HCT116 (cell line): ENCODE results near the gene HSF2BP. TPM values are rescaled to one million over a fixed set of nuclear protein-coding genes. Genes with fewer than 3 reads are reported as not detected.

ENCODE experiments used
- ATAC-seq: fragments of 200-7000 bp; cut with Tn5 transposase; 2 replicates; pipeline ENCODE4 v1.9.1; 2020; ENCODE audit warnings: mild to moderate bottlenecking, moderate library complexity
- BruUV-seq: library from RNA; stranded (reverse); fragments of 400-500 nt; replicated peaks from 2 replicates; lab custom pipeline; 2021; lab: Mats Ljungman, UMichigan
- CTCF ChIA-PET: fragments of 300-600 bp; sonication (Branson Sonifier 250); formaldehyde crosslinking; loops from one replicate; lab custom pipeline; 2021; ENCODE audit warnings: antibody characterized with exemption; lab: Charles Lee
- POLR2A ChIA-PET: fragments of 300-600, 350-600 bp; sonication (Branson Sonifier 250); formaldehyde crosslinking; loops from one replicate; lab custom pipeline; 2021; ENCODE audit warnings: antibody characterized with exemption; lab: Charles Lee
- RAD21 ChIA-PET, 2 experiments: fragments of 300-600 bp; sonication (Branson Sonifier 250); formaldehyde crosslinking; loops; one replicate each; lab custom pipeline; 2023; ENCODE audit warnings: low total read pairs in 2 of 2; ENCODE audit not compliant: uncharacterized antibody in 2 of 2, unreplicated experiment in 2 of 2, low non-redundant PET in 1 of 2; lab: Charles Lee
- DNase-seq: peaks from one replicate; pipeline ENCODE4 v3.0.0-alpha.2; 2010; ENCODE audit warnings: low read depth, low spot score
- H2AFZ ChIP-seq: fragments of 200-600 bp; shearing (Covaris generic), sonication (generic); 2 replicates; pipeline ENCODE4 v1.6.1; 2017; ENCODE audit warnings: low read depth, mixed run types, mixed read lengths, antibody characterized with exemption, low read length; ENCODE audit not compliant: poor library complexity, severe bottlenecking
- H3K27ac ChIP-seq: 2 replicates; pipeline ENCODE4 v1.5.1; 2012; ENCODE audit warnings: low read depth, low read length
- H3K27me3 ChIP-seq: fragments of 200-600 bp; sonication (generic); 2 replicates; pipeline ENCODE4 v1.6.1; 2016; ENCODE audit warnings: mixed run types, low read length, mixed read lengths; ENCODE audit not compliant: insufficient read depth
- H3K36me3 ChIP-seq, 2 experiments: fragments of 200-500 bp in 1 of 2; fragments of 200-600 bp in 1 of 2; sonication (Bioruptor generic) in 1 of 2; sonication (generic) in 1 of 2; 2 replicates each; pipeline versions ENCODE4 v1.5.1 to v1.6.1; 2014 to 2016; ENCODE audit warnings: low read length in 2 of 2, inconsistent platforms in 1 of 2, mixed read lengths in 1 of 2, mixed run types in 1 of 2; ENCODE audit not compliant: insufficient read depth in 2 of 2, control insufficient read depth in 1 of 2
- H3K4me1 ChIP-seq, 2 experiments: fragments of 200-600 bp in 1 of 2; sonication (generic) in 1 of 2; 2 replicates each; pipeline versions ENCODE4 v1.5.1 to v1.6.1; 2012 to 2017; ENCODE audit warnings: low read length in 2 of 2, inconsistent platforms in 1 of 2, mild to moderate bottlenecking in 1 of 2, mixed read lengths in 1 of 2, mixed run types in 1 of 2, moderate library complexity in 1 of 2; ENCODE audit not compliant: insufficient read depth in 2 of 2, control insufficient read depth in 1 of 2
- H3K4me2 ChIP-seq: fragments of 200-600 bp; sonication (generic); 2 replicates; pipeline ENCODE4 v1.6.1; 2017; ENCODE audit warnings: mixed run types, low read length, mixed read lengths
- H3K4me3 ChIP-seq, 2 experiments: fragments of 200-600 bp in 1 of 2; sonication (generic) in 1 of 2; replicated peaks in 1 of 2; 2 replicates each; pipeline ENCODE4 v1.5.1; 2011 to 2016; ENCODE audit warnings: low read length in 2 of 2, control low read depth in 1 of 2, low read depth in 1 of 2, mild to moderate bottlenecking in 1 of 2, mixed read lengths in 1 of 2, mixed run types in 1 of 2
- H3K79me2 ChIP-seq: fragments of 200-600 bp; sonication (generic); 2 replicates; pipeline ENCODE4 v1.6.1; 2017; ENCODE audit warnings: mild to moderate bottlenecking, mixed run types, low read length, moderate library complexity, mixed read lengths; ENCODE audit not compliant: insufficient read depth
- H3K9ac ChIP-seq: fragments of 200-600 bp; sonication (generic); 2 replicates; pipeline ENCODE4 v1.6.1; 2016; ENCODE audit warnings: low read length, mixed read lengths
- H3K9me2 ChIP-seq: fragments of 200-600 bp; sonication (generic), shearing (Covaris generic); 2 replicates; pipeline ENCODE4 v1.6.1; 2017; ENCODE audit warnings: mixed run types, mild to moderate bottlenecking, moderate library complexity; ENCODE audit not compliant: insufficient read depth
- H3K9me3 ChIP-seq, 2 experiments: fragments of 200-500 bp in 1 of 2; fragments of 200-600 bp in 1 of 2; sonication (Bioruptor generic) in 1 of 2; sonication (generic) in 1 of 2; 2 replicates each; pipeline ENCODE4 v1.6.1; 2014 to 2017; ENCODE audit warnings: low read length in 2 of 2, mixed read lengths in 2 of 2, inconsistent platforms in 1 of 2, low read depth in 1 of 2, mild to moderate bottlenecking in 1 of 2, mixed run types in 1 of 2, moderate library complexity in 1 of 2; ENCODE audit not compliant: control insufficient read depth in 1 of 2, insufficient read depth in 1 of 2
- H4K20me1 ChIP-seq: fragments of 200-600 bp; sonication (generic), shearing (Covaris generic); 2 replicates; pipeline ENCODE4 v1.6.1; 2017; ENCODE audit warnings: mixed run types, mild to moderate bottlenecking, moderate library complexity; ENCODE audit not compliant: insufficient read depth
- CTCF ChIP-seq, 3 experiments: fragments of 200-600 bp in 1 of 3; sonication (generic) in 1 of 3; IDR thresholded peaks in 2 of 3; conservative IDR thresholded peaks in 1 of 3; 2 replicates each; pipeline ENCODE4 v1.5.1; 2012 to 2017; ENCODE audit warnings: low read depth in 2 of 3, low read length in 2 of 3, antibody characterized with exemption in 1 of 3, borderline replicate concordance in 1 of 3, control low read depth in 1 of 3, mild to moderate bottlenecking in 1 of 3, mixed read lengths in 1 of 3, mixed run types in 1 of 3, moderate library complexity in 1 of 3; ENCODE audit not compliant: insufficient read depth in 1 of 3
- EGR1 ChIP-seq: IDR thresholded peaks from 2 replicates; pipeline ENCODE4 v1.6.1; 2012; ENCODE audit warnings: low read depth
- FOSL1 ChIP-seq: IDR thresholded peaks from 2 replicates; pipeline ENCODE4 v1.6.1; 2012; ENCODE audit warnings: low read depth
- ZFX ChIP-seq: fragments of 450-650 bp; IDR thresholded peaks from 2 replicates; pipeline ENCODE4 v1.6.1; 2017
- ZNF274 ChIP-seq: fragments of 200-500 bp; sonication (Bioruptor generic); IDR thresholded peaks from 2 replicates; pipeline ENCODE4 v1.6.1; 2014; ENCODE audit warnings: mild to moderate bottlenecking, low read depth, low read length, inconsistent platforms
- intact Hi-C: fragments of 100-400 bp; cut with micrococcal nuclease; formaldehyde crosslinking; loops from 2 replicates; pipeline ENCODE4 v1.10.0; 2022
- total RNA-seq: library from RNA; stranded (reverse); gene quantifications from one replicate; pipeline ENCODE4 v1.2.1, GENCODE V29; 2021; ENCODE audit not compliant: unreplicated experiment
- TF ChIP-seq, protein P1 (sequence below): IDR thresholded peaks from 2 replicates; pipeline ENCODE4 v1.6.1; 2012; ENCODE audit warnings: low read depth
- TF ChIP-seq, protein P2 (sequence below): IDR thresholded peaks from 2 replicates; pipeline ENCODE4 v1.6.1; 2011; ENCODE audit warnings: mild to moderate bottlenecking, low read length, moderate library complexity; ENCODE audit not compliant: insufficient replicate concordance; ENCODE audit errors: extremely low read depth

The HSF2BP gene
- total RNA-seq, 1 experiment from 2014 or later: 0.59 TPM

DNA sequence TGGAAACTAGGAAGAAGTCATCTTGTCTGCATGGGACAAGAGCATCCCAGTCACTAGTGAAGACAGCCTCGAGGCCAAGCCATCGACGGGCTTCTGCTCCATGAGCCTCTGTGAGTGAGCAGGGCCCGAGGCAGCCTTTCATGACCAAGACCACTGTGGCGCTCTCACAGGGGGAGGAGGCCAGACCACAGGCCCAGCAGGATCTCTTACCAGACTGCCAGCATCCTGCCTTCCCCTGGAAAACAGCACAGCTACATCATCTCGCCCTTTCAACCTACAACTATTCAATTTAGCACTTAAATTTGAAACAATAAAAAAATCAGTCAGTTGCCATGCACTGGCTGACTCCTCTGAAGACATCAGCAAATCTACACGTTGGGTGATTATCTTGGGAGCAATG is 85.4 kb downstream of the HSF2BP start:
- POLR2A ChIA-PET: no interaction called here
- H3K9me2 ChIP-seq: no peaks in the 10 kb centered on the region
- H3K4me2 ChIP-seq: no peak overlapping the region
- no peaks in the 10 kb centered on the region for H3K27me3 ChIP-seq
- ATAC-seq: no peak
- H3K79me2 ChIP-seq: no peaks in the 10 kb centered on the region
- no peaks in the 10 kb centered on the region for H3K4me1 ChIP-seq
- no peak for DNase-seq
- TF ChIP-seq CTCF (IDR thresholded peaks at IDR 0.05 in 2 of 3, conservative IDR thresholded peaks at IDR 0.05 in 1 of 3; ENCODE audit: borderline replicate concordance in 1 of 3, insufficient read depth in 1 of 3, low read depth in 2 of 3, low read length in 2 of 3): no peak
- no peak for TF ChIP-seq ZFX
- TF ChIP-seq, protein P1, sequence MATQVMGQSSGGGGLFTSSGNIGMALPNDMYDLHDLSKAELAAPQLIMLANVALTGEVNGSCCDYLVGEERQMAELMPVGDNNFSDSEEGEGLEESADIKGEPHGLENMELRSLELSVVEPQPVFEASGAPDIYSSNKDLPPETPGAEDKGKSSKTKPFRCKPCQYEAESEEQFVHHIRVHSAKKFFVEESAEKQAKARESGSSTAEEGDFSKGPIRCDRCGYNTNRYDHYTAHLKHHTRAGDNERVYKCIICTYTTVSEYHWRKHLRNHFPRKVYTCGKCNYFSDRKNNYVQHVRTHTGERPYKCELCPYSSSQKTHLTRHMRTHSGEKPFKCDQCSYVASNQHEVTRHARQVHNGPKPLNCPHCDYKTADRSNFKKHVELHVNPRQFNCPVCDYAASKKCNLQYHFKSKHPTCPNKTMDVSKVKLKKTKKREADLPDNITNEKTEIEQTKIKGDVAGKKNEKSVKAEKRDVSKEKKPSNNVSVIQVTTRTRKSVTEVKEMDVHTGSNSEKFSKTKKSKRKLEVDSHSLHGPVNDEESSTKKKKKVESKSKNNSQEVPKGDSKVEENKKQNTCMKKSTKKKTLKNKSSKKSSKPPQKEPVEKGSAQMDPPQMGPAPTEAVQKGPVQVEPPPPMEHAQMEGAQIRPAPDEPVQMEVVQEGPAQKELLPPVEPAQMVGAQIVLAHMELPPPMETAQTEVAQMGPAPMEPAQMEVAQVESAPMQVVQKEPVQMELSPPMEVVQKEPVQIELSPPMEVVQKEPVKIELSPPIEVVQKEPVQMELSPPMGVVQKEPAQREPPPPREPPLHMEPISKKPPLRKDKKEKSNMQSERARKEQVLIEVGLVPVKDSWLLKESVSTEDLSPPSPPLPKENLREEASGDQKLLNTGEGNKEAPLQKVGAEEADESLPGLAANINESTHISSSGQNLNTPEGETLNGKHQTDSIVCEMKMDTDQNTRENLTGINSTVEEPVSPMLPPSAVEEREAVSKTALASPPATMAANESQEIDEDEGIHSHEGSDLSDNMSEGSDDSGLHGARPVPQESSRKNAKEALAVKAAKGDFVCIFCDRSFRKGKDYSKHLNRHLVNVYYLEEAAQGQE: no peak
- no peak for TF ChIP-seq FOSL1
- TF ChIP-seq, protein P2, sequence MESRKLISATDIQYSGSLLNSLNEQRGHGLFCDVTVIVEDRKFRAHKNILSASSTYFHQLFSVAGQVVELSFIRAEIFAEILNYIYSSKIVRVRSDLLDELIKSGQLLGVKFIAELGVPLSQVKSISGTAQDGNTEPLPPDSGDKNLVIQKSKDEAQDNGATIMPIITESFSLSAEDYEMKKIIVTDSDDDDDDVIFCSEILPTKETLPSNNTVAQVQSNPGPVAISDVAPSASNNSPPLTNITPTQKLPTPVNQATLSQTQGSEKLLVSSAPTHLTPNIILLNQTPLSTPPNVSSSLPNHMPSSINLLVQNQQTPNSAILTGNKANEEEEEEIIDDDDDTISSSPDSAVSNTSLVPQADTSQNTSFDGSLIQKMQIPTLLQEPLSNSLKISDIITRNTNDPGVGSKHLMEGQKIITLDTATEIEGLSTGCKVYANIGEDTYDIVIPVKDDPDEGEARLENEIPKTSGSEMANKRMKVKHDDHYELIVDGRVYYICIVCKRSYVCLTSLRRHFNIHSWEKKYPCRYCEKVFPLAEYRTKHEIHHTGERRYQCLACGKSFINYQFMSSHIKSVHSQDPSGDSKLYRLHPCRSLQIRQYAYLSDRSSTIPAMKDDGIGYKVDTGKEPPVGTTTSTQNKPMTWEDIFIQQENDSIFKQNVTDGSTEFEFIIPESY: no peak
- TF ChIP-seq ZNF274: no peak
- no peak for TF ChIP-seq EGR1
- no peaks in the 10 kb centered on the region for H4K20me1 ChIP-seq
- H3K36me3 ChIP-seq: no peaks in the 10 kb centered on the region
- H3K9ac ChIP-seq: no peak overlapping the region
- no peak overlapping the region for H3K27ac ChIP-seq
- H3K9me3 ChIP-seq: no peaks in the 10 kb centered on the region
- intact Hi-C loops: no loop called here
- BruUV-seq: no TSS peak
- CTCF ChIA-PET: no interaction called here
- RAD21 ChIA-PET: no interaction called here
- H3K4me3 ChIP-seq: no peak overlapping the region
- H2AFZ ChIP-seq: no peak overlapping the region
